ENCODE data around the gene PCDH1. TPM values are rescaled to one million over a fixed set of nuclear protein-coding genes. Genes with fewer than 3 reads are reported as not detected.

The PCDH1 gene
- total RNA-seq, 2 donors from 2014 or later = 45.4 to 69.7 TPM

- no peak overlapping the region for H3K4me3 Mint-ChIP-seq
- no peak overlapping the region for H3K27ac ChIP-seq (ENCODE audit: low read depth, low read length)
- no peaks in the 10 kb centered on the region for H3K9me3 Mint-ChIP-seq
- no peaks in the 10 kb centered on the region for H3K27me3 Mint-ChIP-seq (ENCODE audit: insufficient read depth)
- H3K4me1 Mint-ChIP-seq = peaks cover 18% of the 10 kb centered on the region
- peaks cover 6% of the 10 kb centered on the region for H3K4me1 ChIP-seq (ENCODE audit: control insufficient read depth, insufficient read depth, low read length)
- TF ChIP-seq, protein P1, sequence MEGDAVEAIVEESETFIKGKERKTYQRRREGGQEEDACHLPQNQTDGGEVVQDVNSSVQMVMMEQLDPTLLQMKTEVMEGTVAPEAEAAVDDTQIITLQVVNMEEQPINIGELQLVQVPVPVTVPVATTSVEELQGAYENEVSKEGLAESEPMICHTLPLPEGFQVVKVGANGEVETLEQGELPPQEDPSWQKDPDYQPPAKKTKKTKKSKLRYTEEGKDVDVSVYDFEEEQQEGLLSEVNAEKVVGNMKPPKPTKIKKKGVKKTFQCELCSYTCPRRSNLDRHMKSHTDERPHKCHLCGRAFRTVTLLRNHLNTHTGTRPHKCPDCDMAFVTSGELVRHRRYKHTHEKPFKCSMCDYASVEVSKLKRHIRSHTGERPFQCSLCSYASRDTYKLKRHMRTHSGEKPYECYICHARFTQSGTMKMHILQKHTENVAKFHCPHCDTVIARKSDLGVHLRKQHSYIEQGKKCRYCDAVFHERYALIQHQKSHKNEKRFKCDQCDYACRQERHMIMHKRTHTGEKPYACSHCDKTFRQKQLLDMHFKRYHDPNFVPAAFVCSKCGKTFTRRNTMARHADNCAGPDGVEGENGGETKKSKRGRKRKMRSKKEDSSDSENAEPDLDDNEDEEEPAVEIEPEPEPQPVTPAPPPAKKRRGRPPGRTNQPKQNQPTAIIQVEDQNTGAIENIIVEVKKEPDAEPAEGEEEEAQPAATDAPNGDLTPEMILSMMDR (conservative IDR thresholded peaks at IDR 0.05) = no peak
- no peak for DNase-seq
- peaks cover 70% of the 10 kb centered on the region for H3K36me3 Mint-ChIP-seq (ENCODE audit: low read depth)
- H3K27me3 ChIP-seq (ENCODE audit: control insufficient read depth, insufficient read depth, low read length, poor library complexity, severe bottlenecking) = no peaks in the 10 kb centered on the region
- no peaks in the 10 kb centered on the region for H3K9me3 ChIP-seq (ENCODE audit: control insufficient read depth, low read length)
- no peak overlapping the region for H3K4me3 ChIP-seq (ENCODE audit: low read length)
- no peak overlapping the region for H3K27ac Mint-ChIP-seq
- H3K36me3 ChIP-seq (ENCODE audit: control insufficient read depth, insufficient read depth, low read length) = peaks cover 67% of the 10 kb centered on the region
- WGBS, 2 experiments (ENCODE audit: insufficient coverage in 1 of 2, insufficient read length in 1 of 2) = 97 to 98% methylated on average over 12 to 13 of the region's 13 CpGs
- H3K9ac ChIP-seq (ENCODE audit: extremely low read depth, low read length, poor library complexity, severe bottlenecking) = no peak overlapping the region
Observed at GRCh38 chr5:141866096-141866495, 12.1 kb downstream of the PCDH1 start.

DNA sequence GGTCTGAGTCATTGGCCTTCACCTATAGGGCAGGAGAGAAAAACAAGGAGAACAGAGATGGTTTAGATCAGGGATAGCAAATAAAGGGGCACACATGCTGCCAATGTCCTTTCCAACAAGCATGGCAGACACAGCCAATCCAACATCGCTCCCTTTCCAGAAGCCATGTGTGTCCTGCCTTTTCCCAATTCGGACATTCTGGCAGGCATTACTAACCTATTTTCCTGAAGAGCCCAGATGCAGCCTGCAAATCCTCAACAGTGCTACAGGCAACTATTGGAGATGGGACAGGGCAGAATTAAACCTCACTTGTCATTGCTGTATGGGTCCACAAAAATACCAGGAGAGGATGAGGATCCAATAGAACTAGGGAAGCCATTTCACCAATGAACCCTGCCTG is 12.8 kb downstream of the PCDH1 start:
- Mint-ChIP-seq H3K4me1 (peaks cover 11% of the 10 kb centered on the region), H3K36me3 (ENCODE audit: low read depth) (peaks cover 71% of the 10 kb centered on the region)
- no peak overlapping the region for H3K27ac ChIP-seq (ENCODE audit: low read depth, low read length)

DNA sequence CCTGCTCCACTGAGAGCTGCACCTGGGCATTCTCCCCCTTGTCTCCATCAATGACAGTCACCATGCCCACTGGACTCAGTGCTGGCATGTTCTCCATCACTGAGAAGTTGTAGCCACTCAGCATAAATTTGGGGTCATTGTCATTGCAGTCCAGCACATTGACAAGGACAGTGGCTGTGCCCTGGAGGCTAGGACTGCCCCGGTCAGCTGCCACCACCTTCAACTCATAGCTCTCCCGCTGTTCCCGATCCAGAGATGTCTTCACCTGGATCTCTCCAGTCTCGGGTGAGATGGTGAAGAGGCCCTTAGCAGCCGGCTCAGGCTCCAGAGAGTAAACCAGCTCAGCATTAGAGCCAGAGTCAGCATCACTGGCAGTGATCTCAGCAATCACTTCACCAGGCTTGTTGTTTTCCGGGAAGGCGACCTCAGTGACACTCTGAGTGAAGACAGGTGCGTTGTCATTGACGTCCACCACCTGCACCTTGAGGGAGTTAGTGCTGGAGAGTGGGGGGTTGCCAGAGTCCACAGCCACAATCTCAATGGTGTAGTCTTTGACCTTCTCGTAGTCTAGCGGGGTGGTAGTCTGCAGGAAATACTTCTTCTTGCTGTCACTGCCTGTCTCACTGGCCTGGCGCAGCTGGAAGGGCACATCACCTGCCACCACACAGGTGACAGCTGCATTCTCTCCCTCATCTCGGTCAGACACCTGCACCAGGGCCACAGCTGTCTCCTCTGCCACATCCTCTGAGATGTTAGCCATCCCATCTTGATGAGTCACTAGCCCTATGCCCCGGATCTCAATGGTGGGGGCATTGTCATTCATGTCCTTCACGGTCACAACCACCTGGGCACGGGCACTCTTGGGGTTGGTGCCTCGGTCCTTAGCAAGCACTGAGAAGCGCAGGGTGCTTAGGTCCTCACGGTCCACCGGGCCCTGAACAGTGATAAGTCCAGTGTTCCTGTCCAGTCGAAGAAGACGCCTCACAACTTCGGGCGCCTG is 13.5 kb downstream of the PCDH1 start:
- no peak overlapping the region for H3K27ac Mint-ChIP-seq
- 95 to 96% methylated on average over 23 to 24 of the region's 24 CpGs for WGBS, 2 experiments (ENCODE audit: insufficient coverage in 1 of 2, insufficient read length in 1 of 2)
- peaks cover 6% of the 10 kb centered on the region for H3K4me1 Mint-ChIP-seq

More for the DNA sequence above, 12.8 kb downstream of the PCDH1 start:
- no peaks in the 10 kb centered on the region for H3K9me3 Mint-ChIP-seq
- no peak overlapping the region for H3K4me3 Mint-ChIP-seq
- H3K36me3 ChIP-seq (ENCODE audit: control insufficient read depth, insufficient read depth, low read length) = peaks cover 68% of the 10 kb centered on the region
- no peak overlapping the region for H3K9ac ChIP-seq (ENCODE audit: extremely low read depth, low read length, poor library complexity, severe bottlenecking)
- no peaks in the 10 kb centered on the region for H3K27me3 ChIP-seq (ENCODE audit: control insufficient read depth, insufficient read depth, low read length, poor library complexity, severe bottlenecking)
- no peaks in the 10 kb centered on the region for H3K27me3 Mint-ChIP-seq (ENCODE audit: insufficient read depth)
- H3K9me3 ChIP-seq (ENCODE audit: control insufficient read depth, low read length) = no peaks in the 10 kb centered on the region
- DNase-seq = no peak
- H3K4me1 ChIP-seq (ENCODE audit: control insufficient read depth, insufficient read depth, low read length) = peaks cover 4% of the 10 kb centered on the region
- TF ChIP-seq, protein P1 (conservative IDR thresholded peaks at IDR 0.05) = no peak
- 95 to 100% methylated on average over 2 of the region's 2 CpGs for WGBS, 2 experiments (ENCODE audit: insufficient coverage in 1 of 2, insufficient read length in 1 of 2)
- H3K27ac Mint-ChIP-seq = no peak overlapping the region
- H3K4me3 ChIP-seq (ENCODE audit: low read length) = no peak overlapping the region

More for the DNA sequence above, 13.5 kb downstream of the PCDH1 start:
- H3K36me3 ChIP-seq (ENCODE audit: control insufficient read depth, insufficient read depth, low read length) = peaks cover 68% of the 10 kb centered on the region
- no peaks in the 10 kb centered on the region for H3K9me3 Mint-ChIP-seq
- H3K27me3 ChIP-seq (ENCODE audit: control insufficient read depth, insufficient read depth, low read length, poor library complexity, severe bottlenecking) = no peaks in the 10 kb centered on the region
- no peak overlapping the region for H3K9ac ChIP-seq (ENCODE audit: extremely low read depth, low read length, poor library complexity, severe bottlenecking)
- H3K4me3 Mint-ChIP-seq = no peak overlapping the region
- no peaks in the 10 kb centered on the region for H3K4me1 ChIP-seq (ENCODE audit: control insufficient read depth, insufficient read depth, low read length)
- TF ChIP-seq, protein P1 (conservative IDR thresholded peaks at IDR 0.05) = no peak
- H3K27me3 Mint-ChIP-seq (ENCODE audit: insufficient read depth) = no peaks in the 10 kb centered on the region
- H3K9me3 ChIP-seq (ENCODE audit: control insufficient read depth, low read length) = no peaks in the 10 kb centered on the region
- DNase-seq = no peak
- H3K4me3 ChIP-seq (ENCODE audit: low read length) = no peak overlapping the region
- no peak overlapping the region for H3K27ac ChIP-seq (ENCODE audit: low read depth, low read length)
- peaks cover 71% of the 10 kb centered on the region for H3K36me3 Mint-ChIP-seq (ENCODE audit: low read depth)

Measured in endodermal cell (in vitro differentiated cells).